ENCODE results near the gene SLC1A3.

- TF ChIP-seq CTCF (IDR thresholded peaks at IDR 0.05) (no peak), EZH2 (IDR thresholded peaks at IDR 0.05; ENCODE audit: borderline replicate concordance, insufficient read depth, low read depth, low read length, poor library complexity, severe bottlenecking) (no peak)
These were observed 36.8 kb downstream of the SLC1A3 start for GRCh38 chr5:36643162-36643561.

Measured in B cell (primary cell).